Activated gamma-delta T cell treated with anti-CD3 and anti-CD28 coated beads, Interleukin-2, amount 50 U/mL, for 16 hours (primary cell): ENCODE measurements around the gene RUNX3.

Experiments used
- DNase-seq: peaks from one replicate; pipeline ENCODE4 v3.0.0-alpha.2; 2020; ENCODE audit warnings: low read depth

RUNX3 gene

DNA sequence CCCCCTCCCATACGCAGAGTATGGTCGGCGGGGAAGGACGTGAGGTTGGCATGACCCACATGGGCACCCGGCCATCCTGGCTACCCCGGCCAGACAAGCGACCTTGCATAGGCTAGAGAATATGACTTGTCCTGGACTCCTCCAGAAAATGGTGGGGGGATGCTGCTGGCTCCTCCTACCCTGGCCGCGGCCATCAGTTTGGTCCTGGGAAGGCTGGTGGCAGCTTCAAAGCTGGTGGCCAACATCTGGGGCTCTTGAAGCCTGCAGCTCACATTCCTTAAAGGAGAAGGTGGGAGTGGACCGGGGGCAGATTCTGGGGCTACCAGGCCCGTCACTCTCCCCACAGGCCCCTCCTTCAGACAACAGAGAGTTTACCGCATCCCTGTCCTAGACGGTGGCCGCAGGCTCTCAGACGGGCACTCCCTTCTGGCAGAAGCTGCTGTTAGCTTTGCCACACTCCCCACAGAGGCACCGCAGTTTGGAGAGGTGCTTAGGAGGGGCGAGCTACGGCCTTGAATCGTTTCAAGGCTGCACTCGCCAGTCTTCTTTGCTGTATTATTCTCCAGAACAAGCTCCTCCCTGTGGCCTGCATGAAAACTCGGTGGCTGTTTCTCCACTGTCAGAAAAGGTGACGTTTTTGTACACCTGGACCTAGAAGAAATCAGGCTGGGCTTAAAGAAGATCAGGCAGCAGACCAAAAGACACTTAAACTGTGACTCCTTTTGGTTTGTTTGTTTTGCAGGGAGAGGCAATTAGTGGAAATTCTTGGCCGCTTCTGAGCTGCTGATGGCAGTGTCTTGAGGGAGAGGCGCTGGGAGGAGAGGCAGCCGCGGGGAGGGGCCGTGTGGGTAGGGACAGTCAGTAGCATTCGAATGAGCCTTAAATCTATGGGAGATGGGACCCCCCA is 68.0 kb downstream of the RUNX3 start:
- DNase-seq = no peak

DNA sequence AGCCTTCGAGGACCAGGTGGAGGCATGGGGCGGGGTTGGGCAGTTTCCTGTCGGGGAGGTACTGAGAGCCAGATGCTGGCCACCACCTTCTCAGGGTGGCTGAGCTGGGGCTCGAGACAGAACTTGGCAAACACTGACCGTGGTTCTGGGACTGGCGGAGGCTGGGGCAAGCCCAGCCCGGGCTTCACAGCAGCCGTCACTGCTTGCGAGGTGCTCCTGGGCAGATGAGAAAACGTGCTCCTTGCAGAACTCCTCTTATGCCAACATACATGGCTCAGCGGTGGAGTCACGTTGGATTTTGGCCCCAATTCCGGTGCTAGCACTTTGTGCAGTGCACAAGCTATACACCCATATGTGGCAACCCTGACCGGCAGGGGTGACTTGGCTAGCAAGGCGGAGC is 69.2 kb downstream of the RUNX3 start:
- DNase-seq = no peak

DNA sequence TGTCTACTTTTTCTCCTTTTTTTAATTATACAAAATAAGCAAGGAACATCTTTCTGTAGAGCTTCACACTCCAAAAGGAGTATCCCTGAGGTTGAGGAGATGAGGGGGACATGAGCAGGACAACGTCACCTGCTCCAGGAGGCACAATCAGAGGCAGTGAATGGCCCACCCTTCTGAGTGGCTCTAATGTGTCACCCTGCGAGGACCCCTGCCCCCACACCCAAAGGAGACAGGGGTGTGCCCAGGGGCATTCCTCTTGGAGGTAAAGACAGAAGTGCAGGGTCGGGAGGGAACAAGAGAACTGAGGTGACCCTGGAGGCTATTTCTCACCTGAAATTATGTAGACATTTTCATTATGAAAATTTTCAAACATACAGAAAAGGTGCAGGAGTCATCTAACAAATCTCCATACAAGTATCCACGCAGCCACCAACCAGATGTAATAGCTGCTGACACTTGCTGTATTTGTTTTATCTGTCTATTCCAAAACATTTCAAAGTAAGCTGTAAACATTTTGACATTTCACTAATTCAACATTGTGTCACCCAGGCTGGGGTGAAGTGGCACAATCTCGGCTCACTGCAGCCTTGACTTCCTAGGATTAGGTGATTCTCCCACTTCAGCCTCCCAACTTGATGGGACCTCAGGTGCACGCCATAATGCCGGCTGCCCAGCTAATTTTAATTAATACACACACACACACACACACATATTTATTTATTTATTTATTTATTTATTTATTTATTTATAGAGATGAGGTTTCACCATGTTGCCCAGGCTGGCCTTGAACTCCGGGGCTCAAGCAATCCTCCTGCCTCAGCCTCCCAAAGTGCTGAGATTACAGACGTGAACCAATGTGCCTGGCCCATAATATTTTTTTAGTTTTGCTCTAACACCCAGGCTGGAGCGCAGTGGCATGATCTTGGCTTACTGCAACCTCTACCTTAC is 70.7 kb downstream of the RUNX3 start:
- DNase-seq = no peak

DNA sequence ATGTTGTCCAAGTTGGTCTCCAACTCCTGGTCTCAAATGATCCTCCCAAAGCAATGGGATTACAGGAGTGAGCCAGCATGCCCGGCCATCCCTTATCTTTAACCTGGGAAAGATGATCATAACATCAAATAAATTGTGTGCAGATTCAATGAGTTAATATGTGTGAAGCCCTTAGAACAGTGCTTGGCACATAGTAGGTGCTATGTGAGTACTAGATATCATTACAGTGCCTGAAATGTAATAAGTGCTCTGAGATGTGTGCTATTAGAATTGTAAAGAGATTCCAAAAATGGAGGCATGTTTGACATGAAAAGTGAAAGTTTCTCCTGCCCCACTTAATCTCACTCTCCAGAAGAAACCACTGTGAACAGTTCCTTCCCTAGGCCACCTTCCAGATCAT is 71.8 kb downstream of the RUNX3 start:
- no peak for DNase-seq

DNA sequence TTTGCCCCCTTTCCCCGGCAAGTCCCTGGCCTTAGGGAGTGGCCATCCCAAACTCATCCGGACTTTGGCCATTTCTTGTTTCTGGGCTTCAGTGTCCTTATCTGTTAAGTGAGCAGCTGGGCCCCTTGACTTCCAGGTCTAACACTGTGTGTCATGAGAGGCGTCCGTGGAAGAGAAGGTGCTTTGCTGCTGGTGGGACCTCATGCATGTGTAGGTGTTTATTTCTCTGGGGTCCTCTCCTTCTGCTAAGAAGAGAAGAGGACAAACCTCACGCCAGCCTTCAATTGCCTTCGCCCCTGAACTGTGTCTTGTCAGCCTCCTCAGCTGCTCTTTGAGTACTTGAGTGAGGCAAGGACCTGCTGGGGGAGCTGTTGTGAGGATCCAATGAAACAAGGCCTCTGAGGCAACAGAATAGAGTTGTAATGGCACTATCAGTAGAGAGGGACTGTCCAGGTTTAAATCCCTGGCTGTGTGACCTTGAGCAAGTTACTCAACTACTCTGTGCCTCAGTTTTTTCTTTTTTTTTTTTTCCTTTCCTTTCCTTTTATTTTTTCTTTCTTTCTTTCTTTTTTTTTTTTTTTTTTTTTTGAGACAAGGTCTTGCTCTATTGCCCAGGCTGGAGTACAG is 72.5 kb downstream of the RUNX3 start:
- no peak for DNase-seq

DNA sequence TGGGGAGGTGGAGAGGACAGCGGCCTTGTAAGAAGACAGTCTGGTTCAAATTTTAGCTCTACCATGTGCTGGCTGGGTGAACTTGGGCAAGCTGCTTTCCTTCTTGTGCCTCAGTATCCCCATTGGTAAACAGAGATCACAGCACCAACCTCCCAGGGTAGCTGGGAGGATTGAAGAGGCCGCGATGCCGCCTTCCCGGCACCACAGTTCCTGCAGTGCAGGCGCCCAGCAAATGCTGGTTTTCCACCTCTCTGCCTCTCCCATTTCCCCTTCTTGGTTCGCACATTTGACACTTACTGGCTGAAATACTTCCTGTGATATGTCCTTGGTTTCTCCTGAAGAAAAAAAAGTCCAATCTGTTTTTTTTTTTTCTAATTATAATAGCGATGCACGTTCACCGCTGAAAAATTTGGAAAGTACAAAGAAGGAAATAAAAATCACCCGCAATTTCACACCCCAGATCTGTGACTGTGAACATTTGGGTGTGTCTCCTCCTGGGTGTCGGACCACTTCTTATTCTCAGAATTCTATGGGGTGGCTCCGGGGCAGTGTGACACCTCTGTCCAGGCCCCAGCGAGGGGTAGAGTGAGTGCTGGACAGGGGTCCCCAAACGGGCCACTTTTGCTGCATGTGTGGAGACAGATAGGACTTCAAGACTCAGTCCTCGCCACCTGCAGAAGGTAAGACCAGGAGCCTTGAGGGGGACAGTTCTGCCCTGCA is 73.1 kb downstream of the RUNX3 start:
- no peak for DNase-seq

DNA sequence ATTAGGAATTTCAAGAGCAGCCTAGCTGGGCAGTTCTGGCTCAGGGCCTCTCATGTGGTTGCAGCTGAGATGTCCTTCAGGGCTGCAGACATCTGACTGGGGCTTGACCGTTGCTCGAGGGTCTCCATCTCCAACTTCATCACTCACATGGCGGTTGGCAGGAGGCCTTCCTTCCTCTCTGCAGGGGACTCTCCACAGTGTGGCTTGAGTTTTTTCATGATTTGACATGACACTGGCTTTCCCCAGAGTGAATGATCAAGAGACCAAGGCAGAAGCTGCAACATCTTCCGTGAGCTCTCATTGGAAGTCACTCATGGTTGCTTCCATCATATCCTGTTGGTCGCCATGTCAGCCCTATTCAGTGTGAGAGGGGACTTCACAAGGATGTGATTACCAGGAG is 74.6 kb downstream of the RUNX3 start:
- DNase-seq = no peak

DNA sequence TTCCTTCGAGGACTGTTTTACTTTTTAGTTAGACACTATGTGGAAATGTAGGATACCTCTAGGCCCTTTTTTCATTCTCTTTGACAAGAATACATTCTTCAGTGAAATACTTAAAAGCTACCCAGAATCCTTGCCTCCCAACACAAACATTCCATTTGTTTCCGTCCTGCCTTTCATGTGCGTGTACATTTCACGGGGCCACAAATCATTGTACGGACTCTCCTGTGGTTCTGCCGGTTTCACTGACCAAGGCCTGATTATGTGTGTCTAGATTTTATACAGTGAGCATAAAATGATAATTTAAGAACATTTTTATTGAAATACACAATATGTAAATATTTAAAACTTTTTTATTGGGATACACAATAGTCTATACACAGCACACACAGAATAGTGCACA is 76.4 kb downstream of the RUNX3 start:
- no peak for DNase-seq

DNA sequence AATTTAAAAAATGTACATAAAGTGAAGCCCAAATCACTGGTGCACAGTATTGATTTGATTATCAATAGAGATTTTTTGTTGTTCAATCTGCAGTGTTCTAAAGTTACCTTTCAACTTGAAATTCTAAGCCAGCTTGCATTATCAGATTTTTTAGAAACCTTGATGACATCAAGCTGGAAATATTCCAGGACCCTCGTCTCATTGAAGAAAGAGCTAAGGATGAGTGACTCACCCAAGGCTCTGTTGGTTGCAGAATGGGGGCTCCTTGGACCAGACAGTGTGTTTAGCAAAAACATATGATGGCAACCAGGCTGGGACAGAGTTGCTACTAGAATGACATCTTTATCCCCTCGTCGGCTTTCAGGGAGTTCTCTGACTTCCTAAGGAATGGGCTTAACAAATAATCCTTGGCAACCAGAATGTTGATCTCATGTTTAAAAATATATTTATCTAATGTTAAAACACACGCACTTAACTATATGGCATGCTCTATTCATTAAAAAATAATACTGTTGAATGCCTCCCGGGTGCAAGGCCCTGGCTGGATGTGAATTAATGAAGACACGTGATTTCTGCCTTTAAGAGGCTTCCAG is 79.7 kb downstream of the RUNX3 start:
- no peak for DNase-seq

DNA sequence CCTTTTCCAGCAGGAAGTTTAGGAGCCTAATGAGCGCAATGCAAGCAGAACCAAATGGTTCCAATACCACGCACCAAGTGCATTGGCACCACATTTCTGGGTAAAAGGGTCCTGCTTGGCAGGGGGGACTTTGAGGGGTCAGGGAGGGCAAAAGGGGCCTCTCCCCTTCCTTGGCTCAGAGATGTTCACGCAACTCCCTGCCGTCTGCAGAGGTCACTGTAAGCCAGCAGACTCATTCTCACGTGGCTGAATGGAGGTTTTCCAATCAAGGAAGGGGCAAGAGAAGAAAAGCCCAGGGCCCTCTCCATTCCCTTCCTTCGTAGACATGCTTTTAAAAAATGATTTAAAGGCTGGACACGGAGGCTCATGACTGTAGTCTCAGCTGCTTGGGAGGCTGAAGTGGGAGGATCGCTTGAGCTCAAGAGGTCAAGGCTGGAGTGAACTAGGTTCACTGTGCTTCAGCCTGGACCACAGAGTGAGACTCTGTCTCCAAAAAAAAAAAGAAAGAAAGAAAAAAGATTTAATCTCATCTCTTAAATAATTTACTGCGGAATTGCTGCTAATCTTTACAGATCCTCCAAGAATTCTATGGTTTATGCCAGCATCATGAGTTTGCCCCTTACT is 80.3 kb downstream of the RUNX3 start:
- DNase-seq = no peak
